ENCODE data around the gene NR3C2.

- TF ChIP-seq CTCF (IDR thresholded peaks at IDR 0.05; ENCODE audit: insufficient read depth, low read length, poor library complexity, severe bottlenecking) (no peak), EZH2phosphoT487 (conservative IDR thresholded peaks at IDR 0.05; ENCODE audit: low read length) (no peak)
Measured at GRCh38 chr4:148238811-148239493, 203.3 kb downstream of the NR3C2 start.
